T-cell (primary cell): ENCODE data around the gene IPO13. TPM values are rescaled to one million over a fixed set of nuclear protein-coding genes. Genes with fewer than 3 reads are reported as not detected.
A peak's percentile ranks its signal among the peaks of the same experiment; 100 is the strongest.

ENCODE experiments used
- ATAC-seq, 4 experiments: fragments of 200-7000 bp in 3 of 4; fragments of 150-1000 bp in 1 of 4; cut with Tn5 transposase; replicated peaks in 1 of 4; 1 replicate in 3 of 4; 2 replicates in 1 of 4; pipeline ENCODE4 v1.10.0; 2021; ENCODE audit warnings: moderate library complexity in 3 of 4, mild to moderate bottlenecking in 2 of 4, moderate number of reproducible peaks in 1 of 4
- CTCF ChIA-PET, 2 donors: fragments of 300-600 bp; sonication (Branson Sonifier 250); formaldehyde crosslinking; loops; one replicate each; lab custom pipeline; 2022; ENCODE audit warnings: antibody characterized with exemption in 2 of 2; lab: Charles Lee
- POLR2A ChIA-PET, 2 donors: fragments of 300-600 bp; sonication (Branson Sonifier 250); formaldehyde crosslinking; loops; one replicate each; lab custom pipeline; 2022; ENCODE audit warnings: antibody characterized with exemption in 2 of 2; lab: Charles Lee
- DNase-seq, 35 experiments: peaks; one replicate each; pipeline versions ENCODE4 v3.0.0 to v3.0.0-alpha.2; 2013 to 2023
- H3K27ac ChIP-seq: one replicate; pipeline ENCODE4 v1.5.1; 2013; ENCODE audit warnings: low read length
- H3K27me3 ChIP-seq, 2 experiments: replicated peaks in 1 of 2; 1 replicate in 1 of 2; 2 replicates in 1 of 2; pipeline versions ENCODE4 v1.6.1 to v1.7.0; 2013; ENCODE audit warnings: low read length in 1 of 2, mixed read lengths in 1 of 2; ENCODE audit not compliant: control insufficient read depth in 2 of 2, insufficient read depth in 2 of 2; ENCODE audit errors: extremely low read depth in 1 of 2
- H3K36me3 ChIP-seq, 2 donors: 1 replicate in 1 of 2; 2 replicates in 1 of 2; pipeline versions ENCODE4 v1.6.1 to v1.7.0; 2013; ENCODE audit warnings: low read length in 1 of 2; ENCODE audit not compliant: control insufficient read depth in 2 of 2, insufficient read depth in 1 of 2; ENCODE audit errors: extremely low read depth in 1 of 2
- H3K4me1 ChIP-seq, 2 experiments: 1 replicate in 1 of 2; 2 replicates in 1 of 2; pipeline versions ENCODE4 v1.6.1 to v1.7.0; 2013; ENCODE audit warnings: low read length in 2 of 2, mixed read lengths in 1 of 2; ENCODE audit not compliant: insufficient read depth in 2 of 2, control insufficient read depth in 1 of 2; ENCODE audit errors: extremely low read depth in 1 of 2
- H3K4me3 ChIP-seq, 2 donors: 1 replicate in 1 of 2; 2 replicates in 1 of 2; pipeline versions ENCODE4 v1.5.1 to v1.7.0; 2013; ENCODE audit warnings: mild to moderate bottlenecking in 2 of 2, low read length in 1 of 2, moderate library complexity in 1 of 2; ENCODE audit not compliant: control insufficient read depth in 1 of 2; ENCODE audit errors: extremely low read depth in 1 of 2
- H3K9me3 ChIP-seq: 2 replicates; pipeline ENCODE4 v1.7.0; 2013
- H3K27ac Mint-ChIP-seq, 2 donors: one replicate each; pipeline ENCODE4 v1.8.0; 2020 to 2021; ENCODE audit warnings: mild to moderate bottlenecking in 2 of 2, mixed read lengths in 2 of 2
- H3K27me3 Mint-ChIP-seq, 2 donors: one replicate each; pipeline ENCODE4 v1.8.0; 2021 to 2022; ENCODE audit warnings: mixed read lengths in 2 of 2
- H3K36me3 Mint-ChIP-seq: one replicate; pipeline ENCODE4 v1.8.0; 2021; ENCODE audit warnings: mixed read lengths
- H3K4me1 Mint-ChIP-seq, 3 donors: one replicate each; pipeline ENCODE4 v1.8.0; 2020 to 2022; ENCODE audit warnings: mixed read lengths in 3 of 3, mild to moderate bottlenecking in 1 of 3
- H3K4me3 Mint-ChIP-seq, 3 donors: one replicate each; pipeline ENCODE4 v1.8.0; 2020 to 2022; ENCODE audit warnings: mild to moderate bottlenecking in 3 of 3, mixed read lengths in 3 of 3, moderate library complexity in 3 of 3
- H3K9me3 Mint-ChIP-seq, 3 donors: one replicate each; pipeline ENCODE4 v1.8.0; 2020 to 2022; ENCODE audit warnings: mixed read lengths in 3 of 3
- WGBS: methylation state at CpG from one replicate; pipeline ENCODE4 v1.1.5; 2013; ENCODE audit warnings: missing lambda C conversion rate; ENCODE audit not compliant: insufficient coverage; 5-methylcytosine and 5-hydroxymethylcytosine counted together
- total RNA-seq, 35 experiments: library from RNA in 6 of 35; stranded (reverse) in 6 of 35; fragments of 120-200 nt in 1 of 35; gene quantifications; one replicate each; pipeline versions ENCODE4 v1.2.1 to v1.2.4 and lab custom pipeline; 2013 to 2026

Gene IPO13
- total RNA-seq, 5 donors from 2014 or later (not counting 1 experiment from before 2014, with no cell fraction given): 15.3 to 24.3 (median 22.1) TPM

- Mint-ChIP-seq H3K27ac (no peak overlapping the region), H3K4me3 (no peak overlapping the region)
- CTCF ChIA-PET: interaction anchor here in 1 of 2 donors (1.2 kb wide), 1 partner anchor 175 kb away, joined by 3 read pairs; no protein-coding TSS in a partner anchor
Measured at GRCh38 chr1:43938383-43938782, 8.4 kb upstream of the IPO13 start.

GRCh38 chr1:43938892-43939587 lies 7.7 kb upstream of the IPO13 start:
- Mint-ChIP-seq H3K9me3 (no peaks in the 10 kb centered on the region), H3K27ac (no peak overlapping the region), H3K36me3 (peaks cover 7% of the 10 kb centered on the region), H3K4me1 (peaks cover 5 to 20% (median 15%) of the 10 kb centered on the region in 3 donors), H3K4me3 (no peak overlapping the region), H3K27me3 (peaks cover 12 to 21% of the 10 kb centered on the region in 2 donors)
- Histone ChIP-seq H3K4me3 (no peak overlapping the region), H3K27ac (no peak overlapping the region), H3K27me3 (peaks cover 1 to 28% of the 10 kb centered on the region in 2 experiments), H3K36me3 (no peaks in the 10 kb centered on the region), H3K9me3 (no peaks in the 10 kb centered on the region), H3K4me1 (peaks cover 0 to 20% of the 10 kb centered on the region in 2 experiments)
- no peak for DNase-seq
- CTCF ChIA-PET: interaction anchor here (0.6 kb wide), 2 partner anchors 77 to 1463 kb away, joined by 4 to 7 read pairs; no protein-coding TSS in a partner anchor
- ATAC-seq: no peak
- WGBS: 88% methylated on average over 2 of the region's 3 CpGs
- POLR2A ChIA-PET: no interaction called here

More at GRCh38 chr1:43938383-43938782, 8.4 kb upstream of the IPO13 start:
- Mint-ChIP-seq H3K27me3 (peaks cover 15 to 24% of the 10 kb centered on the region in 2 donors), H3K9me3 (no peaks in the 10 kb centered on the region), H3K36me3 (peaks cover 7% of the 10 kb centered on the region), H3K4me1 (peaks cover 9 to 23% (median 18%) of the 10 kb centered on the region in 3 donors)
- Histone ChIP-seq H3K27me3 (peaks cover 3 to 34% of the 10 kb centered on the region in 2 experiments), H3K4me3 (no peak overlapping the region), H3K27ac (no peak overlapping the region), H3K9me3 (no peaks in the 10 kb centered on the region), H3K4me1 (peaks cover 0 to 27% of the 10 kb centered on the region in 2 experiments), H3K36me3 (no peaks in the 10 kb centered on the region)
- WGBS: 85% methylated on average over 6 of the region's 10 CpGs
- ATAC-seq (no peak), DNase-seq (no peak)
- POLR2A ChIA-PET: no interaction called here

- Histone ChIP-seq H3K27me3 (peaks cover 0 to under 1% of the 10 kb centered on the region in 2 experiments), H3K36me3 (no peaks in the 10 kb centered on the region), H3K4me3 (no peak overlapping the region), H3K27ac (no peak overlapping the region), H3K4me1 (peaks cover 13 to 22% of the 10 kb centered on the region in 2 experiments), H3K9me3 (no peaks in the 10 kb centered on the region)
- H3K36me3 Mint-ChIP-seq: peaks cover 7% of the 10 kb centered on the region
- DNase-seq: no peak
- ATAC-seq: no peak
- H3K4me3 Mint-ChIP-seq: no peak overlapping the region
- 91% methylated on average over 3 of the region's 3 CpGs for WGBS
- no peaks in the 10 kb centered on the region for H3K27me3 Mint-ChIP-seq
- CTCF ChIA-PET: no interaction called here
- POLR2A ChIA-PET: no interaction called here
- no peaks in the 10 kb centered on the region for H3K9me3 Mint-ChIP-seq
- peaks cover 17 to 28% (median 21%) of the 10 kb centered on the region in 3 donors for H3K4me1 Mint-ChIP-seq
- no peak overlapping the region for H3K27ac Mint-ChIP-seq
Measured at GRCh38 chr1:43942411-43942810, 4.3 kb upstream of the IPO13 start.

GRCh38 chr1:43944860-43945259 lies 1.9 kb upstream of the IPO13 start:
- peaks cover 4% of the 10 kb centered on the region for H3K36me3 Mint-ChIP-seq
- Histone ChIP-seq H3K36me3 (no peaks in the 10 kb centered on the region), H3K9me3 (no peaks in the 10 kb centered on the region), H3K4me3 (no peak overlapping the region), H3K4me1 (peaks cover 21 to 40% of the 10 kb centered on the region in 2 experiments), H3K27ac (no peak overlapping the region), H3K27me3 (no peaks in the 10 kb centered on the region)
- WGBS: 80% methylated on average over 1 of the region's 1 CpG
- peak overlapping the region; percentile 6 to 40 (median 13) for H3K4me3 Mint-ChIP-seq
- H3K27ac Mint-ChIP-seq: no peak overlapping the region
- H3K27me3 Mint-ChIP-seq: no peaks in the 10 kb centered on the region
- no peaks in the 10 kb centered on the region for H3K9me3 Mint-ChIP-seq
- DNase-seq (no peak), ATAC-seq (no peak)
- peaks cover 37 to 49% (median 39%) of the 10 kb centered on the region in 3 donors for H3K4me1 Mint-ChIP-seq
- CTCF ChIA-PET: interaction anchor here (0.6 to 1.5 kb wide), 5 partner anchors 10 to 182 kb away, joined by 3 to 17 read pairs (median 3); partner anchors contain the start of genes ARTN (in 1 of the 2) and DPH2 (in 1 of the 2)
- POLR2A ChIA-PET: no interaction called here

GRCh38 chr1:43945674-43946235 lies 995 bp upstream of the IPO13 start:
- ATAC-seq: no peak
- Mint-ChIP-seq H3K27me3 (no peaks in the 10 kb centered on the region), H3K27ac (peak overlapping the region; percentile 90 to 96), H3K9me3 (no peaks in the 10 kb centered on the region), H3K36me3 (peaks cover 11% of the 10 kb centered on the region), H3K4me1 (peaks cover 44 to 55% (median 46%) of the 10 kb centered on the region in 3 donors), H3K4me3 (peak overlapping the region; percentile 85 to 88 (median 86))
- 14% methylated on average over 2 of the region's 3 CpGs for WGBS
- H3K9me3 ChIP-seq: no peaks in the 10 kb centered on the region
- CTCF ChIA-PET: interaction anchor here (0.5 to 1.5 kb wide), 10 partner anchors 11 to 296 kb away, joined by 3 to 17 read pairs (median 3); partner anchors contain the start of genes ARTN (in 1 of the 2), ATP6V0B (in 1 of the 2) and KDM4A (in 1 of the 2)
- H3K27ac ChIP-seq: peak overlapping the region; percentile 66
- no peak for DNase-seq
- H3K27me3 ChIP-seq: no peaks in the 10 kb centered on the region
- H3K36me3 ChIP-seq: peaks cover 0 to 5% of the 10 kb centered on the region in 2 donors
- POLR2A ChIA-PET: interaction anchor here in 1 of 2 donors (0.7 kb wide), 1 partner anchor 14 kb away, joined by 3 read pairs; no protein-coding TSS in a partner anchor
- H3K4me1 ChIP-seq: peaks cover 21 to 40% of the 10 kb centered on the region in 2 experiments
- H3K4me3 ChIP-seq: peak overlapping the region; percentile 82 to 95
